Kidney (tissue), 14 donors: ENCODE results near the gene CCR9. TPM values are rescaled to one million over a fixed set of nuclear protein-coding genes. Genes with fewer than 3 reads are reported as not detected.
A peak's percentile ranks its signal among the peaks of the same experiment; 100 is the strongest.

Experiments
- DNase-seq, 5 donors: peaks; one replicate each; pipeline ENCODE4 v3.0.0-alpha.2; 2013 to 2020
- FAIRE-seq: peaks from 2 replicates; lab custom pipeline; 2012; peaks lifted over from hg19 to GRCh38; lab: Jason Lieb, UNC
- H3K27ac ChIP-seq, 2 donors: one replicate each; pipeline ENCODE4 v1.7.0; 2013; ENCODE audit warnings: low read depth in 2 of 2, low read length in 2 of 2, inconsistent platforms in 1 of 2
- H3K27me3 ChIP-seq: one replicate; pipeline ENCODE4 v1.7.1; 2013; ENCODE audit warnings: low read length, inconsistent platforms; ENCODE audit not compliant: control insufficient read depth, insufficient read depth
- H3K36me3 ChIP-seq, 3 donors: one replicate each; pipeline versions ENCODE4 v1.7.0 to v1.7.1; 2013; ENCODE audit warnings: low read length in 3 of 3, control low read depth in 1 of 3, inconsistent platforms in 1 of 3; ENCODE audit not compliant: insufficient read depth in 3 of 3, control insufficient read depth in 2 of 3
- H3K4me1 ChIP-seq, 3 donors: one replicate each; pipeline versions ENCODE4 v1.7.0 to v1.7.1; 2013; ENCODE audit warnings: low read length in 3 of 3, inconsistent platforms in 1 of 3, low read depth in 1 of 3; ENCODE audit not compliant: control insufficient read depth in 2 of 3, insufficient read depth in 2 of 3
- H3K4me3 ChIP-seq, 3 donors: one replicate each; pipeline versions ENCODE4 v1.7.0 to v1.8.1; 2013; ENCODE audit warnings: low read length in 3 of 3, control low read depth in 1 of 3, inconsistent platforms in 1 of 3
- H3K9ac ChIP-seq, 3 donors: one replicate each; pipeline versions ENCODE4 v1.7.0 to v1.7.1; 2013; ENCODE audit warnings: low read length in 3 of 3, control low read depth in 1 of 3, inconsistent platforms in 1 of 3
- H3K9me3 ChIP-seq, 3 donors: one replicate each; pipeline versions ENCODE4 v1.7.0 to v1.7.1; 2013; ENCODE audit warnings: low read length in 3 of 3, control low read depth in 1 of 3, inconsistent platforms in 1 of 3; ENCODE audit not compliant: control insufficient read depth in 2 of 3, insufficient read depth in 1 of 3
- CTCF ChIP-seq: IDR thresholded peaks from 3 replicates; pipeline ENCODE4 v1.5.1; 2012; ENCODE audit warnings: mild to moderate bottlenecking, moderate library complexity, borderline replicate concordance; ENCODE audit not compliant: insufficient read depth; ENCODE audit errors: extremely low read depth
- intact Hi-C: fragments of 100-400 bp; cut with DNase I; formaldehyde crosslinking; loops from one replicate; pipeline ENCODE4 v1.11.1; 2022
- polyA plus RNA-seq: library from polyadenylated mRNA; stranded (reverse); fragments of 350-450 nt; fragmentation: Illumina TruSeq; extraction: RNeasy Lipid Tissue Mini Kit (QIAGEN cat#74804); gene quantifications from one replicate; pipeline ENCODE4 v1.2.3, GENCODE V29; 2014; ENCODE audit warnings: low read depth, low replicate concordance; ENCODE audit not compliant: insufficient read depth
- total RNA-seq: library from RNA; stranded (reverse); fragmentation: NEBNext Ultra II Directional; extraction: Animal tissue kit (Norgen Biotek cat#: 25700); gene quantifications from one replicate; pipeline ENCODE4 v1.2.1, GENCODE V29; 2021
- donor health status: control.
- donor health status: control.
- donor health status: control.
- donor health status: control.
- donor health status: control.
- donor health status: DM: yes; HTN: yes; CAD: no.
- donor health status: Normal renal cell carcinoma (clear cell type).

Gene CCR9
- total and polyA plus RNA-seq, 2 donors from 2014 or later, result 0.22 to 0.43 TPM

GRCh38 chr3:45938043-45938435, 51.7 kb downstream of the CCR9 start:
- no peaks in the 10 kb centered on the region for H3K9me3 ChIP-seq
- no peak for DNase-seq
- no peak overlapping the region for H3K4me3 ChIP-seq
- H3K4me1 ChIP-seq, result peaks cover 0 to 9% (median 6%) of the 10 kb centered on the region in 3 donors
- intact Hi-C loops, result no loop called here
- H3K27ac ChIP-seq, result no peak overlapping the region
- H3K36me3 ChIP-seq, result peaks cover 0 to 22% (median 19%) of the 10 kb centered on the region in 3 donors
- H3K9ac ChIP-seq, result no peak overlapping the region
- FAIRE-seq, result no peak
- TF ChIP-seq CTCF, result no peak
- no peaks in the 10 kb centered on the region for H3K27me3 ChIP-seq

- H3K27ac ChIP-seq, result no peak overlapping the region
- DNase-seq (peak; percentile 82 to 93 (median 89)), FAIRE-seq (no peak)
- peak overlapping the region in 1 of 3 donors; percentile 36 for H3K9ac ChIP-seq
- TF ChIP-seq CTCF, result peak; percentile 89
- H3K36me3 ChIP-seq, result peaks cover 0 to 22% (median 19%) of the 10 kb centered on the region in 3 donors
- intact Hi-C loops, result no loop called here
- peaks cover 0 to 9% (median 6%) of the 10 kb centered on the region in 3 donors for H3K4me1 ChIP-seq
- no peaks in the 10 kb centered on the region for H3K27me3 ChIP-seq
- H3K9me3 ChIP-seq, result no peaks in the 10 kb centered on the region
- H3K4me3 ChIP-seq, result no peak overlapping the region
These were observed 52.5 kb downstream of the CCR9 start for GRCh38 chr3:45938864-45939263.

GRCh38 chr3:45939341-45939771, 53.0 kb downstream of the CCR9 start:
- Histone ChIP-seq H3K27ac (no peak overlapping the region), H3K9ac (peak overlapping the region in 1 of 3 donors; percentile 36), H3K36me3 (peaks cover 0 to 22% (median 17%) of the 10 kb centered on the region in 3 donors), H3K27me3 (no peaks in the 10 kb centered on the region), H3K9me3 (no peaks in the 10 kb centered on the region), H3K4me1 (peaks cover 0 to 9% (median 6%) of the 10 kb centered on the region in 3 donors), H3K4me3 (no peak overlapping the region)
- FAIRE-seq, result no peak
- no peak for TF ChIP-seq CTCF
- DNase-seq, result no peak
- intact Hi-C loops, result no loop called here
